Activated CD4-positive, alpha-beta memory T cell treated with anti-CD3 and anti-CD28 coated beads, Interleukin-2, amount 10 ng/mL, durations not matched to agents 7 days and 5 days (primary cell): ENCODE results near the gene TPM2. TPM values are rescaled to one million over a fixed set of nuclear protein-coding genes. Genes with fewer than 3 reads are reported as not detected.

Experiments
- CTCF ChIA-PET: fragments of 350-600 bp; sonication (Branson Sonifier 250); formaldehyde crosslinking; loops from one replicate; lab custom pipeline; 2021; ENCODE audit warnings: antibody characterized with exemption, inconsistent platforms; lab: Charles Lee
- POLR2A ChIA-PET: fragments of 350-600 bp; sonication (Branson Sonifier 250); formaldehyde crosslinking; loops from one replicate; lab custom pipeline; 2021; ENCODE audit warnings: antibody characterized with exemption; lab: Charles Lee
- DNase-seq: peaks from one replicate; pipeline ENCODE4 v3.0.0-alpha.2; 2020
- H3K27ac Mint-ChIP-seq: one replicate; pipeline ENCODE4 v1.8.0; 2021; ENCODE audit warnings: mild to moderate bottlenecking, mixed read lengths
- H3K27me3 Mint-ChIP-seq: one replicate; pipeline ENCODE4 v1.8.0; 2021; ENCODE audit warnings: mixed read lengths
- H3K36me3 Mint-ChIP-seq: one replicate; pipeline ENCODE4 v1.8.0; 2021; ENCODE audit warnings: low read depth, mixed read lengths
- H3K4me1 Mint-ChIP-seq: one replicate; pipeline ENCODE4 v1.8.0; 2021; ENCODE audit warnings: mixed read lengths
- H3K4me3 Mint-ChIP-seq: one replicate; pipeline ENCODE4 v1.8.0; 2021; ENCODE audit warnings: mild to moderate bottlenecking, mixed read lengths
- H3K9me3 Mint-ChIP-seq: one replicate; pipeline ENCODE4 v1.8.0; 2021; ENCODE audit warnings: mixed read lengths
- total RNA-seq, 2 experiments: library from RNA; stranded (reverse); gene quantifications; one replicate each; pipeline ENCODE4 v1.2.3, GENCODE V29; 2021

The TPM2 gene
- total RNA-seq, 2 experiments from 2014 or later = 8.9 to 9.2 TPM

- ChIA-PET CTCF (interaction anchor here (3.8 kb wide), 1 partner anchor 10 kb away, joined by 23 read pairs; no protein-coding TSS in a partner anchor), POLR2A (interaction anchor here (0.6 to 4.0 kb wide), 4 partner anchors 9 to 90 kb away, joined by 3 to 10 read pairs (median 4); partner anchors contain the start of genes CREB3 and TLN1)
- no peak overlapping the region for H3K27ac Mint-ChIP-seq
- H3K9me3 Mint-ChIP-seq = no peaks in the 10 kb centered on the region
- no peaks in the 10 kb centered on the region for H3K4me1 Mint-ChIP-seq
- H3K27me3 Mint-ChIP-seq = no peaks in the 10 kb centered on the region
- H3K4me3 Mint-ChIP-seq = no peak overlapping the region
- DNase-seq = no peak
- H3K36me3 Mint-ChIP-seq = peaks cover 77% of the 10 kb centered on the region
Observed at GRCh38 chr9:35705836-35706430, 16.2 kb upstream of the TPM2 start.

- ChIA-PET CTCF (interaction anchor here (3.8 kb wide), 1 partner anchor 9 kb away, joined by 23 read pairs; no protein-coding TSS in a partner anchor), POLR2A (interaction anchor here (0.6 to 4.0 kb wide), 4 partner anchors 9 to 89 kb away, joined by 3 to 10 read pairs (median 4); partner anchors contain the start of genes CREB3 and TLN1)
- no peak for DNase-seq
- Mint-ChIP-seq H3K4me1 (no peaks in the 10 kb centered on the region), H3K9me3 (no peaks in the 10 kb centered on the region), H3K27me3 (no peaks in the 10 kb centered on the region), H3K4me3 (no peak overlapping the region), H3K36me3 (peaks cover 72% of the 10 kb centered on the region), H3K27ac (no peak overlapping the region)
Observed at GRCh38 chr9:35705372-35705771, 15.6 kb upstream of the TPM2 start.

- DNase-seq = no peak
- POLR2A ChIA-PET = interaction anchor here (1.1 to 1.2 kb wide), 2 partner anchors 9 to 43 kb away, joined by 3 to 4 read pairs; no protein-coding TSS in a partner anchor
- no peaks in the 10 kb centered on the region for H3K27me3 Mint-ChIP-seq
- no peak overlapping the region for H3K4me3 Mint-ChIP-seq
- H3K36me3 Mint-ChIP-seq = peaks cover 66% of the 10 kb centered on the region
- no peaks in the 10 kb centered on the region for H3K4me1 Mint-ChIP-seq
- H3K9me3 Mint-ChIP-seq = no peaks in the 10 kb centered on the region
- no peak overlapping the region for H3K27ac Mint-ChIP-seq
- CTCF ChIA-PET = interaction anchor here (1.5 kb wide), 1 partner anchor 93 kb away, joined by 4 read pairs; no protein-coding TSS in a partner anchor
Observed at GRCh38 chr9:35703906-35704672, 14.4 kb upstream of the TPM2 start.

- CTCF ChIA-PET = interaction anchor here (1.5 kb wide), 1 partner anchor 92 kb away, joined by 4 read pairs; no protein-coding TSS in a partner anchor
- Mint-ChIP-seq H3K9me3 (no peaks in the 10 kb centered on the region), H3K4me1 (no peaks in the 10 kb centered on the region), H3K36me3 (peaks cover 57% of the 10 kb centered on the region), H3K27ac (no peak overlapping the region), H3K4me3 (no peak overlapping the region), H3K27me3 (no peaks in the 10 kb centered on the region)
- POLR2A ChIA-PET = no interaction called here
- no peak for DNase-seq
Observed at GRCh38 chr9:35702696-35703095, 13.0 kb upstream of the TPM2 start.

GRCh38 chr9:35700942-35701341 lies 11.2 kb upstream of the TPM2 start:
- Mint-ChIP-seq H3K9me3 (no peaks in the 10 kb centered on the region), H3K4me1 (peaks cover 1% of the 10 kb centered on the region), H3K4me3 (no peak overlapping the region), H3K27ac (no peak overlapping the region), H3K27me3 (no peaks in the 10 kb centered on the region), H3K36me3 (peaks cover 55% of the 10 kb centered on the region)
- POLR2A ChIA-PET = interaction anchor here (0.5 kb wide), 1 partner anchor 55 kb away, joined by 5 read pairs; no protein-coding TSS in a partner anchor
- CTCF ChIA-PET = interaction anchor here (0.9 to 1.1 kb wide), 2 partner anchors 43 to 97 kb away, joined by 3 read pairs; partner anchors contain the start of genes CCDC107 and RMRP
- DNase-seq = no peak

GRCh38 chr9:35700031-35700430 lies 10.3 kb upstream of the TPM2 start:
- H3K27ac Mint-ChIP-seq = no peak overlapping the region
- no peaks in the 10 kb centered on the region for H3K27me3 Mint-ChIP-seq
- no peak for DNase-seq
- CTCF ChIA-PET = no interaction called here
- H3K36me3 Mint-ChIP-seq = peaks cover 46% of the 10 kb centered on the region
- peaks cover 1% of the 10 kb centered on the region for H3K4me1 Mint-ChIP-seq
- no peaks in the 10 kb centered on the region for H3K9me3 Mint-ChIP-seq
- POLR2A ChIA-PET = no interaction called here
- no peak overlapping the region for H3K4me3 Mint-ChIP-seq

- CTCF ChIA-PET = interaction anchor here (0.6 to 4.9 kb wide), 8 partner anchors 10 to 87 kb away, joined by 3 to 38 read pairs (median 14); partner anchors contain the start of genes GBA2 and RGP1
- Mint-ChIP-seq H3K4me3 (no peak overlapping the region), H3K27ac (no peak overlapping the region), H3K9me3 (no peaks in the 10 kb centered on the region), H3K36me3 (peaks cover 28% of the 10 kb centered on the region), H3K4me1 (peaks cover 1% of the 10 kb centered on the region), H3K27me3 (no peaks in the 10 kb centered on the region)
- DNase-seq = no peak
- POLR2A ChIA-PET = interaction anchor here (0.7 to 1.2 kb wide), 2 partner anchors 33 to 41 kb away, joined by 3 to 4 read pairs; partner anchors contain the start of genes ARHGEF39, CCDC107 and RMRP
Observed at GRCh38 chr9:35698231-35698630, 8.5 kb upstream of the TPM2 start.

- H3K36me3 Mint-ChIP-seq = peaks cover 20% of the 10 kb centered on the region
- peaks cover 1% of the 10 kb centered on the region for H3K4me1 Mint-ChIP-seq
Observed at GRCh38 chr9:35697486-35697885, 7.8 kb upstream of the TPM2 start.

GRCh38 chr9:35696520-35697215 lies 6.9 kb upstream of the TPM2 start:
- ChIA-PET CTCF (interaction anchor here (0.7 to 8.0 kb wide), 45 partner anchors 9 to 600 kb away, joined by 3 to 60 read pairs (median 7); partner anchors contain the start of genes ARHGEF39, CCDC107, CD72 and CREB3), POLR2A (interaction anchor here (0.9 to 2.0 kb wide), 13 partner anchors 8 to 93 kb away, joined by 3 to 11 read pairs (median 6); partner anchors contain the start of genes ARHGEF39, CCDC107, CREB3 and GBA2)
- Mint-ChIP-seq H3K4me1 (peaks cover 4% of the 10 kb centered on the region), H3K9me3 (no peaks in the 10 kb centered on the region), H3K27ac (no peak overlapping the region), H3K4me3 (no peak overlapping the region), H3K27me3 (no peaks in the 10 kb centered on the region), H3K36me3 (peaks cover 20% of the 10 kb centered on the region)
- DNase-seq = peak; percentile 60

More at GRCh38 chr9:35697486-35697885, 7.8 kb upstream of the TPM2 start:
- H3K27ac Mint-ChIP-seq = no peak overlapping the region
- CTCF ChIA-PET = interaction anchor here (1.0 to 8.0 kb wide), 22 partner anchors 9 to 138 kb away, joined by 3 to 60 read pairs (median 14); partner anchors contain the start of genes ARHGEF39, CCDC107, CD72 and GBA2
- no peak overlapping the region for H3K4me3 Mint-ChIP-seq
- POLR2A ChIA-PET = interaction anchor here (0.7 to 1.5 kb wide), 4 partner anchors 32 to 48 kb away, joined by 3 to 9 read pairs (median 5); partner anchors contain the start of genes ARHGEF39, CCDC107, CREB3 and RMRP
- H3K9me3 Mint-ChIP-seq = no peaks in the 10 kb centered on the region
- DNase-seq = no peak
- H3K27me3 Mint-ChIP-seq = no peaks in the 10 kb centered on the region

- CTCF ChIA-PET = interaction anchor here (0.8 to 8.0 kb wide), 38 partner anchors 8 to 98 kb away, joined by 3 to 60 read pairs (median 8); partner anchors contain the start of genes ARHGEF39, CCDC107, CD72 and CREB3
- peaks cover 20% of the 10 kb centered on the region for H3K36me3 Mint-ChIP-seq
- peaks cover 11% of the 10 kb centered on the region for H3K4me1 Mint-ChIP-seq
- H3K4me3 Mint-ChIP-seq = no peak overlapping the region
- no peak for DNase-seq
- H3K27ac Mint-ChIP-seq = no peak overlapping the region
- H3K27me3 Mint-ChIP-seq = no peaks in the 10 kb centered on the region
- H3K9me3 Mint-ChIP-seq = no peaks in the 10 kb centered on the region
- POLR2A ChIA-PET = interaction anchor here (0.7 to 2.0 kb wide), 13 partner anchors 8 to 92 kb away, joined by 3 to 11 read pairs (median 6); partner anchors contain the start of genes ARHGEF39, CCDC107, CREB3 and GBA2
Observed at GRCh38 chr9:35695943-35696401, 6.2 kb upstream of the TPM2 start.

GRCh38 chr9:35691757-35692301 lies 2.1 kb upstream of the TPM2 start:
- no peak overlapping the region for H3K27ac Mint-ChIP-seq
- no peaks in the 10 kb centered on the region for H3K27me3 Mint-ChIP-seq
- peaks cover 26% of the 10 kb centered on the region for H3K4me1 Mint-ChIP-seq
- no peaks in the 10 kb centered on the region for H3K9me3 Mint-ChIP-seq
- DNase-seq = no peak
- ChIA-PET CTCF (interaction anchor here (1.0 to 8.0 kb wide), 4 partner anchors 35 to 88 kb away, joined by 3 to 60 read pairs (median 4); partner anchors contain the start of genes CCDC107 and RMRP), POLR2A (interaction anchor here (0.7 to 4.6 kb wide), 5 partner anchors 26 to 72 kb away, joined by 3 to 24 read pairs (median 8); partner anchors contain the start of genes ARHGEF39, CCDC107, RMRP and SIT1)
- peaks cover 7% of the 10 kb centered on the region for H3K36me3 Mint-ChIP-seq
- H3K4me3 Mint-ChIP-seq = peak overlapping the region; percentile 75
